HepG2 (cell line): Measurements from ENCODE around the gene RASGRF1. TPM values are rescaled to one million over a fixed set of nuclear protein-coding genes. Genes with fewer than 3 reads are reported as not detected.

Experiments used
- ARNT2 ChIP-seq: sonication (generic); formaldehyde crosslinking; IDR thresholded peaks from 2 replicates; pipeline ENCODE4 v1.8.0; 2022; ENCODE audit warnings: mild to moderate bottlenecking, low read depth, missing genetic modification reagents, moderate library complexity
- HBP1 ChIP-seq: IDR thresholded peaks from 2 replicates; pipeline ENCODE4 v1.6.1; 2016; ENCODE audit warnings: low read depth, control low read depth
- HDAC2 ChIP-seq: sonication (generic); formaldehyde crosslinking; IDR thresholded peaks from 2 replicates; pipeline ENCODE4 v1.4.0; 2020; ENCODE audit warnings: missing genetic modification reagents
- MAFK ChIP-seq, 2 experiments: IDR thresholded peaks in 1 of 2; conservative IDR thresholded peaks in 1 of 2; 2 replicates each; pipeline ENCODE4 v1.6.1; 2011; ENCODE audit warnings: improper control_type of control experiment in 2 of 2, low read length in 2 of 2
- TBP ChIP-seq: sonication (generic); formaldehyde crosslinking; IDR thresholded peaks from 2 replicates; pipeline ENCODE4 v1.5.0; 2020; ENCODE audit warnings: missing genetic modification reagents
- TCF7L2 ChIP-seq: IDR thresholded peaks from 2 replicates; pipeline ENCODE4 v1.6.1; 2011; ENCODE audit warnings: mild to moderate bottlenecking, low read depth, low read length, moderate library complexity
- TFAP4 ChIP-seq: sonication (generic); IDR thresholded peaks from 2 replicates; pipeline ENCODE4 v1.6.1; 2016; ENCODE audit warnings: low read depth, borderline replicate concordance
- ZBTB4 ChIP-seq: sonication (generic); formaldehyde crosslinking; IDR thresholded peaks from 2 replicates; pipeline ENCODE4 v1.4.0; 2020; ENCODE audit warnings: missing genetic modification reagents, mild to moderate bottlenecking, borderline replicate concordance
- ZNF121 ChIP-seq: sonication (generic); formaldehyde crosslinking; IDR thresholded peaks from 2 replicates; pipeline ENCODE4 v1.5.0; 2020; ENCODE audit warnings: mild to moderate bottlenecking, missing genetic modification reagents
- ZNF281 ChIP-seq: sonication (generic); formaldehyde crosslinking; IDR thresholded peaks from 2 replicates; pipeline ENCODE4 v1.4.0; 2020; ENCODE audit warnings: missing genetic modification reagents, borderline replicate concordance
- ZNF34 ChIP-seq: sonication (generic); formaldehyde crosslinking; IDR thresholded peaks from 2 replicates; pipeline ENCODE4 v1.4.0; 2020; ENCODE audit warnings: mild to moderate bottlenecking, missing genetic modification reagents, borderline replicate concordance
- ZNF605 ChIP-seq: sonication (generic); formaldehyde crosslinking; IDR thresholded peaks from 2 replicates; pipeline ENCODE4 v1.8.0; 2022; ENCODE audit warnings: mild to moderate bottlenecking, missing genetic modification reagents
- ZNF609 ChIP-seq: sonication (generic); formaldehyde crosslinking; IDR thresholded peaks from 2 replicates; pipeline ENCODE4 v1.4.0; 2020; ENCODE audit warnings: mild to moderate bottlenecking, missing genetic modification reagents, borderline replicate concordance
- ZNF850 ChIP-seq: sonication (generic); formaldehyde crosslinking; conservative IDR thresholded peaks from 2 replicates; pipeline ENCODE4 v1.9.0; 2021; ENCODE audit warnings: mild to moderate bottlenecking, missing genetic modification reagents
- ZSCAN22 ChIP-seq: sonication (generic); formaldehyde crosslinking; IDR thresholded peaks from 2 replicates; pipeline ENCODE4 v1.4.0; 2020; ENCODE audit warnings: mild to moderate bottlenecking, missing genetic modification reagents
- polyA plus RNA-seq, 8 experiments: library from polyadenylated mRNA; depleted of rRNA in 3 of 8; stranded (reverse) in 7 of 8; unstranded in 1 of 8; fragments of >200 nt; fragmentation: Illumina TruSeq in 4 of 8; extraction: Trizol in 4 of 8; gene quantifications; 2 replicates each; pipeline versions ENCODE4 v1.2.1 to v1.2.3, GENCODE V29; 2011 to 2016; ENCODE audit warnings: low read depth in 4 of 8, missing spikeins in 1 of 8, mixed read lengths in 1 of 8; ENCODE audit not compliant: insufficient read depth in 1 of 8
- total RNA-seq, 5 experiments: library from RNA; depleted of rRNA; stranded (reverse); fragments of >200 nt; fragmentation: Illumina TruSeq; extraction: Trizol; gene quantifications; 2 replicates each; pipeline ENCODE4 v1.2.3, GENCODE V29; 2016; ENCODE audit warnings: low read depth in 1 of 5

The RASGRF1 gene
- total and polyA plus RNA-seq, 2 of the 13 experiments (the other 11 are each of a cell fraction or from before 2014, with no cell fraction given): 0.55 to 3.0 TPM

GRCh38 chr15:78988361-78988911, 102.1 kb downstream of the RASGRF1 start (continued):
- TF ChIP-seq ZNF281 (CRISPR knock-in tag) (peak; percentile 43; the same call in 1 of the 2 replicates), MAFK (conservative IDR thresholded peaks at IDR 0.05 in 1 of 2, IDR thresholded peaks at IDR 0.05 in 1 of 2; ENCODE audit: low read length in 2 of 2) (peak in 1 of 2 experiments; percentile 58; a peak in 2 of 4 replicates), ZNF605 (CRISPR knock-in tag) (peak; percentile 92; the same call in 1 of the 2 replicates), ZNF34 (CRISPR knock-in tag) (no peak), ZNF609 (CRISPR knock-in tag) (peak; percentile 65; the same call in 1 of the 2 replicates), ZSCAN22 (CRISPR knock-in tag) (0 out of 2 replicates have a peak, but pooled peaks have one; percentile 54), TCF7L2 (no peak), TBP (no peak), ZNF850 (no peak), HBP1 (peak; percentile 87; the same call in 1 of the 2 replicates), TFAP4 (peak; percentile 98), ZBTB4 (peak; percentile 88), HDAC2 (CRISPR knock-in tag) (peak; percentile 85), ZNF121 (CRISPR knock-in tag) (peak; percentile 84), ARNT2 (CRISPR knock-in tag) (peak; percentile 39; the same call in 1 of the 2 replicates)
